HepG2 (cell line): ENCODE measurements around the gene DLX1. TPM values are rescaled to one million over a fixed set of nuclear protein-coding genes. Genes with fewer than 3 reads are reported as not detected.

Experiments
- AKNA ChIP-seq: sonication (generic); formaldehyde crosslinking; IDR thresholded peaks from 2 replicates; pipeline ENCODE4 v1.4.0; 2020; ENCODE audit warnings: missing genetic modification reagents, borderline replicate concordance
- ARNT2 ChIP-seq: sonication (generic); formaldehyde crosslinking; IDR thresholded peaks from 2 replicates; pipeline ENCODE4 v1.8.0; 2022; ENCODE audit warnings: mild to moderate bottlenecking, low read depth, missing genetic modification reagents, moderate library complexity
- EZH2 ChIP-seq: conservative IDR thresholded peaks from 2 replicates; pipeline ENCODE4 v1.6.1; 2012; ENCODE audit warnings: mild to moderate bottlenecking, low read depth, low read length, moderate library complexity
- FOXA1 ChIP-seq, 2 experiments: fragments of 450-650 bp in 1 of 2; sonication (generic) in 1 of 2; formaldehyde crosslinking in 1 of 2; IDR thresholded peaks; 2 replicates each; pipeline versions ENCODE4 v1.4.0 to v1.6.1; 2016 to 2020; ENCODE audit warnings: missing genetic modification reagents in 1 of 2
- KLF15 ChIP-seq: sonication (generic); formaldehyde crosslinking; IDR thresholded peaks from 2 replicates; pipeline ENCODE4 v1.8.1; 2023; ENCODE audit warnings: borderline replicate concordance, mild to moderate bottlenecking, inconsistent platforms, missing genetic modification reagents, mixed read lengths
- MYC ChIP-seq: sonication (generic); formaldehyde crosslinking; IDR thresholded peaks from 2 replicates; pipeline ENCODE4 v1.9.0; 2021; ENCODE audit warnings: missing genetic modification reagents, borderline replicate concordance
- NKX3-1 ChIP-seq: sonication (generic); formaldehyde crosslinking; IDR thresholded peaks from 2 replicates; pipeline ENCODE4 v1.5.0; 2020; ENCODE audit warnings: missing genetic modification reagents
- SAFB2 ChIP-seq: sonication (generic); formaldehyde crosslinking; IDR thresholded peaks from 2 replicates; pipeline ENCODE4 v1.5.1; 2020; ENCODE audit warnings: missing genetic modification reagents, low read depth, mild to moderate bottlenecking, borderline replicate concordance
- SRSF1 ChIP-seq: fragments of 200-400 bp; formaldehyde crosslinking; optimal IDR thresholded peaks from 2 replicates; pipeline ENCODE3; 2017; ENCODE audit warnings: mild to moderate bottlenecking, low read depth, low read length, moderate library complexity
- TEAD2 ChIP-seq: sonication (generic); formaldehyde crosslinking; IDR thresholded peaks from 2 replicates; pipeline ENCODE4 v1.9.0; 2021; ENCODE audit warnings: missing genetic modification reagents
- USF2 ChIP-seq, 2 experiments: sonication (generic) in 1 of 2; formaldehyde crosslinking in 1 of 2; IDR thresholded peaks; 2 replicates each; pipeline versions ENCODE4 v1.5.1 to v1.6.1; 2011 to 2020; ENCODE audit warnings: borderline replicate concordance in 1 of 2, low read depth in 1 of 2, low read length in 1 of 2, mild to moderate bottlenecking in 1 of 2, missing genetic modification reagents in 1 of 2, moderate library complexity in 1 of 2
- ZNF3 ChIP-seq: IDR thresholded peaks from 2 replicates; pipeline ENCODE4 v1.7.0; 2017; ENCODE audit warnings: inconsistent platforms
- ZNF44 ChIP-seq: sonication (generic); formaldehyde crosslinking; IDR thresholded peaks from 2 replicates; pipeline ENCODE4 v1.5.1; 2020; ENCODE audit warnings: mild to moderate bottlenecking, missing genetic modification reagents
- ZNF570 ChIP-seq: sonication (generic); formaldehyde crosslinking; IDR thresholded peaks from 2 replicates; pipeline ENCODE4 v1.4.0; 2020; ENCODE audit warnings: mild to moderate bottlenecking, missing genetic modification reagents, borderline replicate concordance
- ZNF7 ChIP-seq: IDR thresholded peaks from 2 replicates; pipeline ENCODE4 v1.6.1; 2016; ENCODE audit warnings: missing biosample characterization, missing genetic modification reagents
- ZNF816 ChIP-seq: sonication (generic); formaldehyde crosslinking; IDR thresholded peaks from 2 replicates; pipeline ENCODE4 v1.8.0; 2022; ENCODE audit warnings: missing genetic modification reagents, mild to moderate bottlenecking, borderline replicate concordance
- polyA plus RNA-seq, 8 experiments: library from polyadenylated mRNA; depleted of rRNA in 3 of 8; stranded (reverse) in 7 of 8; unstranded in 1 of 8; fragments of >200 nt; fragmentation: Illumina TruSeq in 4 of 8; extraction: Trizol in 4 of 8; gene quantifications; 2 replicates each; pipeline versions ENCODE4 v1.2.1 to v1.2.3, GENCODE V29; 2011 to 2016; ENCODE audit warnings: low read depth in 4 of 8, missing spikeins in 1 of 8, mixed read lengths in 1 of 8; ENCODE audit not compliant: insufficient read depth in 1 of 8
- total RNA-seq, 5 experiments: library from RNA; depleted of rRNA; stranded (reverse); fragments of >200 nt; fragmentation: Illumina TruSeq; extraction: Trizol; gene quantifications; 2 replicates each; pipeline ENCODE4 v1.2.3, GENCODE V29; 2016; ENCODE audit warnings: low read depth in 1 of 5
- TF ChIP-seq, protein P1 (sequence below): sonication (generic); formaldehyde crosslinking; IDR thresholded peaks from 2 replicates; pipeline ENCODE4 v1.4.0; 2020; ENCODE audit warnings: missing genetic modification reagents

DLX1 gene
- total and polyA plus RNA-seq, 2 of the 13 experiments (the other 11 are each of a cell fraction or from before 2014, with no cell fraction given), result 0.18 to 0.86 TPM

DNA sequence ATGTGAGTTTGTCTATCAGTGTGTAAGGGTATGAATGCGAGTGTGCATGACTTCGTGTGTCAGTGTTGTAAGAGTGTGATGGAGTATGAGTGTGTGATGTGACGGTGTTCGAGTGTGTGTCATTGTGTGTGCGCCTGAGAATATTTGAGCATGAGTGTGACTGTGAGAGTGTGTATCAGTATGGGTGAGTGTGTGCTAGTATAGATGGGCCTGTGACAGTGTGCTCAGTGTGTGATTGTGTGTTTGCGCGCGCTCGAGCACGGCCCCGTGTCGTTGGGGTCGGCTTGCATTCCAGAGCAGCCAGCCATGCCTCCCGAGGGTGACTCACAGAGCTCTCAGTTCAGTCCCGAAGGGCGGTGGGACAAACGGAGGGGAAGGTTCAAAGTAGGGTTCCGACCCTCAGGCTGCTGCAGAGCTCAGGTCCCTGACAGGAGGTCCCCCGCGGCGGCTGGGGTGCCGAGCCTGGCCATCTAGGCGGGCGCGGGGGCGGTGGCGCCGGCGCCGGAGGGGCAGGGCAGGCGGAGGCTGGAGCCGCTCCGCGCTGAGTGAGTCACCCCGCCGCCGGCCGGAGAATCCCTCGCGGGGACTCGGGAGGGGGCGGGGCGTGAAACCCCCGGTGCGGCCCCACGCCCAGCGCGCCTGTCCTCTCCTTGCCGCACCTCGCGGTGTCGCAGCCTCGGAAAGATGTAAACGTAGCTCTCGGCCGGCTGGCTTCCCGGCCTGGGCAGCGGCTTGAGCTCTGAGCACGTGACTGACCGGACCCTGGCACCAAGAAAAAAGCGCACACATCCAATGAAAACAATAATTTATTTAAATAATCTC, 13.6 kb downstream of the DLX1 start (continued):
- TF ChIP-seq SAFB2 (CRISPR knock-in tag), result no peak
- TF ChIP-seq TEAD2 (CRISPR knock-in tag), result no peak
- no peak for TF ChIP-seq KLF15
- no peak for TF ChIP-seq ZNF7 (CRISPR knock-in tag)
- TF ChIP-seq ZNF44, result no peak
- TF ChIP-seq, protein P1, sequence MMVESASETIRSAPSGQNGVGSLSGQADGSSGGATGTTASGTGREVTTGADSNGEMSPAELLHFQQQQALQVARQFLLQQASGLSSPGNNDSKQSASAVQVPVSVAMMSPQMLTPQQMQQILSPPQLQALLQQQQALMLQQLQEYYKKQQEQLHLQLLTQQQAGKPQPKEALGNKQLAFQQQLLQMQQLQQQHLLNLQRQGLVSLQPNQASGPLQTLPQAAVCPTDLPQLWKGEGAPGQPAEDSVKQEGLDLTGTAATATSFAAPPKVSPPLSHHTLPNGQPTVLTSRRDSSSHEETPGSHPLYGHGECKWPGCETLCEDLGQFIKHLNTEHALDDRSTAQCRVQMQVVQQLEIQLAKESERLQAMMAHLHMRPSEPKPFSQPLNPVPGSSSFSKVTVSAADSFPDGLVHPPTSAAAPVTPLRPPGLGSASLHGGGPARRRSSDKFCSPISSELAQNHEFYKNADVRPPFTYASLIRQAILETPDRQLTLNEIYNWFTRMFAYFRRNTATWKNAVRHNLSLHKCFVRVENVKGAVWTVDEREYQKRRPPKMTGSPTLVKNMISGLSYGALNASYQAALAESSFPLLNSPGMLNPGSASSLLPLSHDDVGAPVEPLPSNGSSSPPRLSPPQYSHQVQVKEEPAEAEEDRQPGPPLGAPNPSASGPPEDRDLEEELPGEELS (CRISPR knock-in tag), result no peak
- TF ChIP-seq EZH2, result peak; percentile 39; the same call in 1 of the 2 replicates
- 0 out of 2 replicates have a peak, but pooled peaks have one; percentile 19 for TF ChIP-seq NKX3-1 (CRISPR knock-in tag)
- TF ChIP-seq USF2 (IDR thresholded peaks at IDR 0.05; ENCODE audit: low read depth, low read length), result 0 out of 2 replicates have a peak, but pooled peaks have one; percentile 36
- peak; percentile 73; the same call in 1 of the 2 replicates for TF ChIP-seq USF2 (CRISPR knock-in tag; IDR thresholded peaks at IDR 0.05; ENCODE audit: borderline replicate concordance)
- TF ChIP-seq ARNT2 (CRISPR knock-in tag), result no peak
- TF ChIP-seq ZNF3 (CRISPR knock-in tag), result no peak
- TF ChIP-seq AKNA (CRISPR knock-in tag), result no peak
- TF ChIP-seq FOXA1 (IDR thresholded peaks at IDR 0.05), result 0 out of 2 replicates have a peak, but pooled peaks have one; percentile 55
- TF ChIP-seq FOXA1 (CRISPR knock-in tag; IDR thresholded peaks at IDR 0.05), result 0 out of 2 replicates have a peak, but pooled peaks have one; percentile 2
- TF ChIP-seq MYC (CRISPR knock-in tag), result peak; percentile 57; the same call in 1 of the 2 replicates
- TF ChIP-seq SRSF1, result no peak
- TF ChIP-seq ZNF816 (CRISPR knock-in tag), result no peak; the same call in 1 of the 2 replicates
- no peak for TF ChIP-seq ZNF570
